Measurements from ENCODE around the gene VPS72. TPM values are rescaled to one million over a fixed set of nuclear protein-coding genes. Genes with fewer than 3 reads are reported as not detected.

Gene VPS72
- polyA plus RNA-seq, 1 experiment, result 71.0 TPM

GRCh38 chr1:151144474-151145303 is 45.3 kb downstream of the VPS72 start:
- no peak for DNase-seq (ENCODE audit: low read depth)
- POLR2A ChIA-PET, result no interaction called here

GRCh38 chr1:151143986-151144385 is 46.0 kb downstream of the VPS72 start:
- DNase-seq (ENCODE audit: low read depth), result no peak
- POLR2A ChIA-PET, result no interaction called here
- no peak for TF ChIP-seq CTCF (IDR thresholded peaks at IDR 0.05; ENCODE audit: insufficient read depth, low read depth, low read length)
- CTCF ChIA-PET, result interaction anchor here (1.8 kb wide), 1 partner anchor 12 kb away, joined by 4 read pairs; no protein-coding TSS in a partner anchor
- Histone ChIP-seq H3K27me3 (ENCODE audit: control insufficient read depth, insufficient read depth, low read length) (no peaks in the 10 kb centered on the region), H3K4me3 (ENCODE audit: low read depth, low read length) (no peak overlapping the region), H3K36me3 (ENCODE audit: control insufficient read depth, insufficient read depth, low read length) (no peaks in the 10 kb centered on the region)

More at GRCh38 chr1:151144474-151145303, 45.3 kb downstream of the VPS72 start:
- no peak for TF ChIP-seq CTCF (IDR thresholded peaks at IDR 0.05; ENCODE audit: insufficient read depth, low read depth, low read length)
- CTCF ChIA-PET, result interaction anchor here (1.2 to 1.7 kb wide), 3 partner anchors 11 to 74 kb away, joined by 3 to 5 read pairs (median 4); partner anchors contain the start of gene GABPB2
- Histone ChIP-seq H3K4me3 (ENCODE audit: low read depth, low read length) (no peak overlapping the region), H3K36me3 (ENCODE audit: control insufficient read depth, insufficient read depth, low read length) (no peaks in the 10 kb centered on the region), H3K27me3 (ENCODE audit: control insufficient read depth, insufficient read depth, low read length) (no peaks in the 10 kb centered on the region)

- DNase-seq (ENCODE audit: low read depth), result no peak
- Histone ChIP-seq H3K36me3 (ENCODE audit: control insufficient read depth, insufficient read depth, low read length) (no peaks in the 10 kb centered on the region), H3K4me3 (ENCODE audit: low read depth, low read length) (no peak overlapping the region), H3K27me3 (ENCODE audit: control insufficient read depth, insufficient read depth, low read length) (no peaks in the 10 kb centered on the region)
- POLR2A ChIA-PET, result no interaction called here
- CTCF ChIA-PET, result interaction anchor here (1.8 kb wide), 1 partner anchor 11 kb away, joined by 4 read pairs; no protein-coding TSS in a partner anchor
- no peak for TF ChIP-seq CTCF (IDR thresholded peaks at IDR 0.05; ENCODE audit: insufficient read depth, low read depth, low read length)
Observed at GRCh38 chr1:151143057-151143435, 47.0 kb downstream of the VPS72 start.

- no peak for DNase-seq (ENCODE audit: low read depth)
- H3K4me3 ChIP-seq (ENCODE audit: low read depth, low read length), result no peak overlapping the region
- TF ChIP-seq CTCF (IDR thresholded peaks at IDR 0.05; ENCODE audit: insufficient read depth, low read depth, low read length), result no peak
- no peaks in the 10 kb centered on the region for H3K27me3 ChIP-seq (ENCODE audit: control insufficient read depth, insufficient read depth, low read length)
- no peaks in the 10 kb centered on the region for H3K36me3 ChIP-seq (ENCODE audit: control insufficient read depth, insufficient read depth, low read length)
- ChIA-PET POLR2A (no interaction called here), CTCF (interaction anchor here (1.4 to 1.8 kb wide), 2 partner anchors 11 to 14 kb away, joined by 3 to 4 read pairs; partner anchors contain the start of gene TNFAIP8L2)
Observed at GRCh38 chr1:151142411-151143056, 47.5 kb downstream of the VPS72 start.

- Histone ChIP-seq H3K4me3 (ENCODE audit: low read depth, low read length) (no peak overlapping the region), H3K36me3 (ENCODE audit: control insufficient read depth, insufficient read depth, low read length) (no peaks in the 10 kb centered on the region), H3K27me3 (ENCODE audit: control insufficient read depth, insufficient read depth, low read length) (no peaks in the 10 kb centered on the region)
- no peak for TF ChIP-seq CTCF (IDR thresholded peaks at IDR 0.05; ENCODE audit: insufficient read depth, low read depth, low read length)
- ChIA-PET POLR2A (no interaction called here), CTCF (interaction anchor here (0.9 kb wide), 1 partner anchor 38 kb away, joined by 3 read pairs; no protein-coding TSS in a partner anchor)
- DNase-seq (ENCODE audit: low read depth), result no peak
Observed at GRCh38 chr1:151137789-151138188, 52.2 kb downstream of the VPS72 start.
